Subcutaneous adipose tissue (tissue), 4 donors: ENCODE results near the gene SH3BP4. TPM values are rescaled to one million over a fixed set of nuclear protein-coding genes. Genes with fewer than 3 reads are reported as not detected.

Source experiments
- CTCF ChIP-seq: fragments of 450-650 bp; IDR thresholded peaks from one replicate; pipeline ENCODE4 v1.5.1; 2016; ENCODE audit warnings: low read depth, mild to moderate bottlenecking, control low read depth, antibody characterized with exemption, moderate library complexity
- total RNA-seq, 4 donors: library from RNA; depleted of rRNA; stranded (reverse); fragments of >200 nt; gene quantifications; one replicate each; pipeline ENCODE4 v1.1.0, GENCODE V29; 2016

The SH3BP4 gene
- total RNA-seq, 4 donors from 2014 or later = 12.4 to 35.6 (median 24.1) TPM

GRCh38 chr2:235048549-235048948 lies 96.7 kb downstream of the SH3BP4 start:
- no peak for TF ChIP-seq CTCF

- TF ChIP-seq CTCF = no peak
Observed at GRCh38 chr2:235049069-235049468, 97.3 kb downstream of the SH3BP4 start.

- no peak for TF ChIP-seq CTCF
Observed at GRCh38 chr2:235049719-235050118, 97.9 kb downstream of the SH3BP4 start.

GRCh38 chr2:235050980-235051351 lies 99.1 kb downstream of the SH3BP4 start:
- TF ChIP-seq CTCF = no peak

GRCh38 chr2:235051436-235052260 lies 99.8 kb downstream of the SH3BP4 start:
- TF ChIP-seq CTCF = no peak

DNA sequence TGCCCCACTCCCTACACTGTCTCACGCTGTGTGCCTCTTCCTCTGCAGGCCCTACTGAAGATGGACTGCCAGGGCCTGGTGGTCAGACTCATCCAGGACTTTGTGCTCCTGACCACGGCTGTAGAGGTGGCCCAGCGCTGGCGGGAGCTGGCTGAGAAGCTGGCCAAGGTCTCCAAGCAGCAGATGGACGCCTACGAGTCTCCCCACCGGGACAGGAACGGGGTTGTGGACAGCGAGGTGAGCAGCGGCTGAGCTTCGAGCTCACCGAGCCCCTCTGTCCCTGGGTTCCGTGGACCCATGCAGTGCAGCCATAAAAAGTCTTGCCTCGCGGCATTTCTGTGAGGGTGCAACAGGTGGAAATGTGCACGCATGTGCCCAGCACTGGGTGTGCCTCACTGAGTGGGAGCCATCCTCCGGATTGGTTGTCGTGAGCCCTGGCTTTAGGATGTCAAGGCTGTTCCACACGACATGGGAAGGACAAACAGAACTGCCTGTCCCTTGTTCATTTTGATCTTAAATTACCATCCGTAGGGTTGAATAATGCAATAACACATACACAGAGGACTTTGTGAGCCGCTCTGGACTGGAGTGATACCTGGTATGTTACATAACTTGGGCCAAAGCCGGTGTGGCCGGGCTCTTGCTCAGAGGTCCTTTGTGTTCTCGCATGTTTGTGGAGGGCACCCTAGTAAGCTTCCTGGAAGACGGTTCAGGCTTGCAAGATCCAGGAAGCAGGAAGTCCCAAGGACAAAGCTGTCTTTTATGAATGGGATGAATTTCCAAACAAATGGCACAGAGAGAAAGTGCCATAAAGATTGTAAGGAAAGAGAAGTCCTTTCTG lies 100.9 kb downstream of the SH3BP4 start:
- TF ChIP-seq CTCF = no peak

DNA sequence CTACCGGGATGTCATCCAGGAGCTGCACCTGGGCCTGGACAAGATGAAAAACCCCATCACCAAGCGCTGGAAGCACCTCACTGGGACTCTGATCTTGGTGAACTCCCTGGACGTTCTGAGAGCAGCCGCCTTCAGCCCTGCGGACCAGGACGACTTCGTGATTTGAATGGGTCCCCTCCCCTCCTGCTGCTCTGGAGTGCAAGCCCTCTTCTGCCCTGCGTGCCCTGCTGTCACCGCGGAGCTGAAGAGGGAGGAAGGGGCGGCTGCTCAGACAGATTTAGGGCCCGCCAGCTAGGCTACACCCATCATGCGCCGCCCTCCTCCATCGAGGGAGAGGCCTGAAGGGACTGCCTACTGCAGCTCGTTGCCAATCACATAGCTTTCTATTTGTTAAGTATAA lies 101.8 kb downstream of the SH3BP4 start:
- TF ChIP-seq CTCF = no peak
